HepG2 (cell line): ENCODE results near the gene SLC4A9. TPM values are rescaled to one million over a fixed set of nuclear protein-coding genes. Genes with fewer than 3 reads are reported as not detected.
A peak's percentile ranks its signal among the peaks of the same experiment; 100 is the strongest.

Experiments
- ATAC-seq: fragments of 200-7000 bp; cut with Tn5 transposase; 3 replicates; pipeline ENCODE4 v1.9.1; 2020; ENCODE audit warnings: mild to moderate bottlenecking, moderate library complexity
- BruUV-seq: library from RNA; stranded (reverse); fragments of 400-500 nt; replicated peaks from 2 replicates; lab custom pipeline; 2021; lab: Mats Ljungman, UMichigan
- CTCF ChIA-PET: fragments of 300-600 bp; formaldehyde crosslinking; extraction: SDS; loops from one replicate; lab custom pipeline; 2021; ENCODE audit warnings: low total read pairs, inconsistent platforms, low intra/inter-chr PET ratio; lab: Yijun Ruan, JAX
- POLR2A ChIA-PET: fragments of 350-600 bp; sonication (Branson Sonifier 250); formaldehyde crosslinking; loops from one replicate; lab custom pipeline; 2020; ENCODE audit warnings: antibody characterized with exemption, inconsistent platforms; lab: Yijun Ruan, JAX
- DNase-seq: peaks from one replicate; pipeline ENCODE4 v3.0.0-alpha.2; 2015; ENCODE audit warnings: low spot score
- FAIRE-seq: peaks from 3 replicates; lab custom pipeline; 2011; peaks lifted over from hg19 to GRCh38; lab: Jason Lieb, UNC
- H2AFZ ChIP-seq: one replicate; pipeline ENCODE4 v1.6.1; 2011; ENCODE audit warnings: low read length, inconsistent platforms
- H3K27ac ChIP-seq: fragments of 300-600 bp; 3 replicates; pipeline ENCODE4 v1.8.0; 2011; ENCODE audit warnings: mixed run types, mild to moderate bottlenecking, mixed read lengths, low read length, inconsistent platforms; ENCODE audit not compliant: insufficient read depth; ENCODE audit errors: extremely low read length
- H3K27me3 ChIP-seq, 2 experiments: fragments of 200-600 bp in 1 of 2; 2 replicates in 1 of 2; 3 replicates in 1 of 2; pipeline versions ENCODE4 v1.6.0 to v1.8.0; 2011; ENCODE audit warnings: low read length in 2 of 2, mild to moderate bottlenecking in 2 of 2, moderate library complexity in 2 of 2, inconsistent platforms in 1 of 2; ENCODE audit not compliant: insufficient read depth in 2 of 2, control insufficient read depth in 1 of 2
- H3K36me3 ChIP-seq, 2 experiments: fragments of 200-600 bp in 1 of 2; replicated peaks in 1 of 2; 2 replicates in 1 of 2; 3 replicates in 1 of 2; pipeline versions ENCODE4 v1.5.1 to v1.8.0; 2011; ENCODE audit warnings: low read length in 2 of 2, inconsistent platforms in 1 of 2; ENCODE audit not compliant: insufficient read depth in 2 of 2, control insufficient read depth in 1 of 2
- H3K4me1 ChIP-seq: 2 replicates; pipeline ENCODE4 v1.5.1; 2012; ENCODE audit warnings: low read length, inconsistent platforms; ENCODE audit not compliant: insufficient read depth
- H3K4me2 ChIP-seq: 2 replicates; pipeline ENCODE4 v1.6.0; 2011; ENCODE audit warnings: low read depth, low read length, inconsistent platforms
- H3K4me3 ChIP-seq, 3 experiments: fragments of 200-600 bp in 1 of 3; sonication (generic), shearing (Covaris generic) in 1 of 3; replicated peaks in 1 of 3; 2 replicates each; pipeline ENCODE4 v1.5.1; 2011 to 2016; ENCODE audit warnings: low read length in 3 of 3, inconsistent platforms in 2 of 3, low read depth in 2 of 3, mild to moderate bottlenecking in 2 of 3, control low read depth in 1 of 3, mixed read lengths in 1 of 3; ENCODE audit not compliant: insufficient read depth in 1 of 3
- H3K79me2 ChIP-seq: one replicate; pipeline ENCODE4 v1.6.1; 2011; ENCODE audit warnings: low read length, inconsistent platforms; ENCODE audit not compliant: insufficient read depth
- H3K9ac ChIP-seq: 2 replicates; pipeline ENCODE4 v1.6.0; 2011; ENCODE audit warnings: mild to moderate bottlenecking, low read depth, low read length, inconsistent platforms; ENCODE audit not compliant: insufficient read depth
- H3K9me3 ChIP-seq: 2 replicates; pipeline ENCODE4 v1.5.1; 2012; ENCODE audit warnings: mild to moderate bottlenecking, low read length
- H4K20me1 ChIP-seq: 2 replicates; pipeline ENCODE4 v1.6.0; 2011; ENCODE audit warnings: inconsistent platforms, mild to moderate bottlenecking, low read length, moderate library complexity; ENCODE audit not compliant: insufficient read depth
- ARID3A ChIP-seq: IDR thresholded peaks from 2 replicates; pipeline ENCODE4 v1.6.1; 2012; ENCODE audit warnings: low read depth, low read length, improper control_type of control experiment
- CC2D1A ChIP-seq: sonication (generic); formaldehyde crosslinking; IDR thresholded peaks from 2 replicates; pipeline ENCODE4 v1.8.1; 2023; ENCODE audit warnings: mild to moderate bottlenecking, missing genetic modification reagents
- CEBPB ChIP-seq: IDR thresholded peaks from 2 replicates; pipeline ENCODE4 v1.6.1; 2011; ENCODE audit warnings: low read depth, low read length, improper control_type of control experiment, borderline replicate concordance
- CEBPG ChIP-seq: IDR thresholded peaks from 2 replicates; pipeline ENCODE4 v1.6.1; 2016
- DBP ChIP-seq: sonication (generic); formaldehyde crosslinking; IDR thresholded peaks from 2 replicates; pipeline ENCODE4 v1.4.0; 2020; ENCODE audit warnings: missing genetic modification reagents; ENCODE audit errors: not compliant biosample characterization
- DPF2 ChIP-seq: sonication (generic); formaldehyde crosslinking; IDR thresholded peaks from 2 replicates; pipeline ENCODE4 v1.4.0; 2020; ENCODE audit warnings: mild to moderate bottlenecking, low read depth, missing genetic modification reagents, borderline replicate concordance
- MAFF ChIP-seq: IDR thresholded peaks from 2 replicates; pipeline ENCODE4 v1.6.1; 2011; ENCODE audit warnings: low read depth, low read length, improper control_type of control experiment
- MAFK ChIP-seq, 2 experiments: IDR thresholded peaks in 1 of 2; conservative IDR thresholded peaks in 1 of 2; 2 replicates each; pipeline ENCODE4 v1.6.1; 2011; ENCODE audit warnings: improper control_type of control experiment in 2 of 2, low read length in 2 of 2
- REXO4 ChIP-seq: sonication (generic); formaldehyde crosslinking; IDR thresholded peaks from 2 replicates; pipeline ENCODE4 v1.8.0; 2022; ENCODE audit warnings: missing genetic modification reagents, mild to moderate bottlenecking, borderline replicate concordance
- SOX6 ChIP-seq, 2 experiments: fragments of 450-650 bp in 1 of 2; sonication (generic) in 1 of 2; formaldehyde crosslinking in 1 of 2; IDR thresholded peaks; 2 replicates each; pipeline versions ENCODE4 v1.4.0 to v1.6.1; 2017 to 2020; ENCODE audit warnings: antibody characterized with exemption in 1 of 2, mild to moderate bottlenecking in 1 of 2, missing genetic modification reagents in 1 of 2
- ZNF615 ChIP-seq: sonication (generic); formaldehyde crosslinking; IDR thresholded peaks from 2 replicates; pipeline ENCODE4 v1.5.0; 2020; ENCODE audit warnings: mild to moderate bottlenecking, missing genetic modification reagents, borderline replicate concordance
- ZNF792 ChIP-seq: IDR thresholded peaks from 2 replicates; pipeline ENCODE4 v1.6.1; 2016
- WGBS: methylation state at CpG from one replicate; pipeline ENCODE4 v1.1.6; 2017; ENCODE audit warnings: low lambda C conversion rate; 5-methylcytosine and 5-hydroxymethylcytosine counted together
- in situ Hi-C: cut with HindIII; loops from 2 replicates; pipeline ENCODE4 v1.10.0; 2017; ENCODE audit warnings: low pct_unique_long_range_greater_than_20kb; ENCODE audit not compliant: extremely low pct_ligation_motif_present
- intact Hi-C: fragments of 100-400 bp; cut with micrococcal nuclease; formaldehyde crosslinking; loops from one replicate; pipeline ENCODE4 v1.10.0; 2022; ENCODE audit not compliant: unreplicated experiment
- polyA plus RNA-seq, 8 experiments: library from polyadenylated mRNA; depleted of rRNA in 3 of 8; stranded (reverse) in 7 of 8; unstranded in 1 of 8; fragments of >200 nt; fragmentation: Illumina TruSeq in 4 of 8; extraction: Trizol in 4 of 8; gene quantifications; 2 replicates each; pipeline versions ENCODE4 v1.2.1 to v1.2.3, GENCODE V29; 2011 to 2016; ENCODE audit warnings: low read depth in 4 of 8, missing spikeins in 1 of 8, mixed read lengths in 1 of 8; ENCODE audit not compliant: insufficient read depth in 1 of 8
- total RNA-seq, 5 experiments: library from RNA; depleted of rRNA; stranded (reverse); fragments of >200 nt; fragmentation: Illumina TruSeq; extraction: Trizol; gene quantifications; 2 replicates each; pipeline ENCODE4 v1.2.3, GENCODE V29; 2016; ENCODE audit warnings: low read depth in 1 of 5
- TF ChIP-seq, protein P1 (sequence below), 2 experiments: fragments of 450-650 bp in 1 of 2; sonication (generic) in 1 of 2; formaldehyde crosslinking; IDR thresholded peaks; 2 replicates each; pipeline versions ENCODE4 v1.5.0 to v1.8.0; 2020 to 2022; ENCODE audit warnings: mild to moderate bottlenecking in 1 of 2, missing genetic modification reagents in 1 of 2

Gene SLC4A9
- total and polyA plus RNA-seq, 2 of the 13 experiments (the other 11 are each of a cell fraction or from before 2014, with no cell fraction given), result not detected

- ChIA-PET POLR2A (no interaction called here), CTCF (no interaction called here)
- H2AFZ ChIP-seq, result no peak overlapping the region
- ATAC-seq, result no peak
- H3K36me3 ChIP-seq, result no peaks in the 10 kb centered on the region
- H3K4me1 ChIP-seq, result peaks cover 18% of the 10 kb centered on the region
- H3K4me3 ChIP-seq, result no peak overlapping the region
- H3K4me2 ChIP-seq, result no peak overlapping the region
- H3K9me3 ChIP-seq, result no peaks in the 10 kb centered on the region
- WGBS, result 100% methylated on average over 2 of the region's 2 CpGs
- in situ Hi-C loops, result no loop called here
- no peaks in the 10 kb centered on the region for H3K27me3 ChIP-seq
- no peak overlapping the region for H3K9ac ChIP-seq
- FAIRE-seq, result no peak
- TF ChIP-seq DBP (CRISPR knock-in tag), result no peak
- TF ChIP-seq MAFF, result peak; percentile 93
- no peak for TF ChIP-seq REXO4 (CRISPR knock-in tag)
- TF ChIP-seq MAFK (conservative IDR thresholded peaks at IDR 0.05 in 1 of 2, IDR thresholded peaks at IDR 0.05 in 1 of 2; ENCODE audit: low read length in 2 of 2), result peak; percentile 92 to 96
- TF ChIP-seq CC2D1A, result no peak
- TF ChIP-seq SOX6 (IDR thresholded peaks at IDR 0.05), result no peak
- no peak for TF ChIP-seq SOX6 (CRISPR knock-in tag; IDR thresholded peaks at IDR 0.05)
- TF ChIP-seq ZNF615, result no peak
- H4K20me1 ChIP-seq, result no peaks in the 10 kb centered on the region
- no peak for DNase-seq
- no peak overlapping the region for H3K27ac ChIP-seq
- no TSS peak for BruUV-seq
- peaks cover 2% of the 10 kb centered on the region for H3K79me2 ChIP-seq
- intact Hi-C loops, result no loop called here
Measured at GRCh38 chr5:140393738-140394137, 33.7 kb downstream of the SLC4A9 start.

- in situ Hi-C loops, result no loop called here
- CTCF ChIA-PET, result no interaction called here
- Histone ChIP-seq H3K4me3 (no peak overlapping the region), H3K27me3 (no peaks in the 10 kb centered on the region; a peak in 1 of 5 replicates), H4K20me1 (peaks cover 9% of the 10 kb centered on the region), H3K79me2 (peaks cover 33% of the 10 kb centered on the region), H3K9me3 (no peaks in the 10 kb centered on the region), H3K4me2 (no peak overlapping the region), H3K9ac (no peak overlapping the region), H3K36me3 (no peaks in the 10 kb centered on the region), H3K27ac (peak overlapping the region; percentile 42), H2AFZ (no peak overlapping the region), H3K4me1 (peaks cover 26% of the 10 kb centered on the region)
- DNase-seq (peak; percentile 20), FAIRE-seq (no peak), ATAC-seq (no peak)
- POLR2A ChIA-PET, result no interaction called here
- TF ChIP-seq, protein P1, sequence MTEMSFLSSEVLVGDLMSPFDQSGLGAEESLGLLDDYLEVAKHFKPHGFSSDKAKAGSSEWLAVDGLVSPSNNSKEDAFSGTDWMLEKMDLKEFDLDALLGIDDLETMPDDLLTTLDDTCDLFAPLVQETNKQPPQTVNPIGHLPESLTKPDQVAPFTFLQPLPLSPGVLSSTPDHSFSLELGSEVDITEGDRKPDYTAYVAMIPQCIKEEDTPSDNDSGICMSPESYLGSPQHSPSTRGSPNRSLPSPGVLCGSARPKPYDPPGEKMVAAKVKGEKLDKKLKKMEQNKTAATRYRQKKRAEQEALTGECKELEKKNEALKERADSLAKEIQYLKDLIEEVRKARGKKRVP (CRISPR knock-in tag; IDR thresholded peaks at IDR 0.05), result peak in 1 of 2 experiments; percentile 70; a peak in 2 of 4 replicates
- TF ChIP-seq DPF2 (CRISPR knock-in tag), result no peak
- TF ChIP-seq CEBPB, result peak; percentile 84
- peak; percentile 75 for TF ChIP-seq CEBPG
- peak; percentile 68; the same call in 1 of the 2 replicates for TF ChIP-seq ZNF792 (CRISPR knock-in tag)
- 0 out of 2 replicates have a peak, but pooled peaks have one; percentile 50 for TF ChIP-seq ARID3A
- no TSS peak for BruUV-seq
- intact Hi-C loops, result no loop called here
Measured at GRCh38 chr5:140398379-140398811, 38.4 kb downstream of the SLC4A9 start.
